ENCODE results near the gene SERPINE1. TPM values are rescaled to one million over a fixed set of nuclear protein-coding genes. Genes with fewer than 3 reads are reported as not detected.
A peak's percentile ranks its signal among the peaks of the same experiment; 100 is the strongest.

The SERPINE1 gene
- total and polyA plus RNA-seq, 5 donors from 2014 or later = 0.39 TPM; not detected in 4

DNA sequence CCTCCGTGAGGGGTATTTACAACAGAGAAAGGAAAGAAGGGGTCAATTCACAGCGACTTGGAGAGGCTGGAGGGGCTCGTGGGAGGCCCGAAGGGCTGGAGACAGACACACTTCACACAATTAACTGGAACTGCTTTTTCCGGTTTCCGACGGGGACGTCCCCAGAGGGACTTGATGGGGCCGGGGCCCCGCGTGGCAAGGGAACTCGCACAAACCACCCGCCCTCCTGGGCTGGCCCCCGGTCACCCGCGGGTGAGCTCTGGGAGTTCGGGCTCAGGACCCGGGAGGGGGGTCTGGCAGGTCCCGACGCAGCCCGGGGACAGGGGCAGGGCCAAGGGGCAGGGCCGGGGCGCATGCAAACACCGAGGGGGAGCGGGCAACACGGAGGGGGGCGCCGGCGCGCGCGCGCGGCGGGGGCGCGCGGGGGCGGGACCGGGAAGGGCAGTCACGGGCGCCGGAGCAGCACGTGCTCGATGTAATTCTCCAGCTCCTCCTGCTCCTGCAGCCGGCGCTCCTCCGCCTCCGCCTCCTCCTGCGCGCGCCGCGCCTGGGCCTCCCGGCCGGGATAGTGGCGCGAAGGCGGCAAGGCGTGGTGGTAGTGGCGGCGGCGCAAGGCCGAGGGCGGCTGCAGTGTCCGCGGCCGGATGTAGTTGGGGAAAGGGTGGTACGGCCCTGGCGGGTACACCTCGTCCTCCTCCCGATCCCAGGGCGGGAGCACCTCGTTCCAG, 35.8 kb downstream of the SERPINE1 start:
- no peak overlapping the region for H3K4me3 ChIP-seq (ENCODE audit: low read depth, low read length)
- H3K4me1 Mint-ChIP-seq = peaks cover 0 to 36% (median 18%) of the 10 kb centered on the region in 4 donors
- H3K27ac Mint-ChIP-seq = no peak overlapping the region
- H3K27ac ChIP-seq (ENCODE audit: insufficient read depth, low read length, poor library complexity, severe bottlenecking) = no peak overlapping the region
- H3K27me3 Mint-ChIP-seq = peaks cover 40% of the 10 kb centered on the region
- ATAC-seq (ENCODE audit: low read depth in 2 of 2) (no peak), DNase-seq (no peak)
- H3K36me3 Mint-ChIP-seq = peaks cover 5% of the 10 kb centered on the region
- no peaks in the 10 kb centered on the region for H3K9me3 ChIP-seq (ENCODE audit: control insufficient read depth in 2 of 2, low read length in 2 of 2)
- H3K4me3 Mint-ChIP-seq = peak overlapping the region; percentile 72 to 89 (median 83)
- H3K27me3 ChIP-seq (ENCODE audit: control insufficient read depth, insufficient read depth, low read length) = peaks cover 16% of the 10 kb centered on the region
- H3K4me1 ChIP-seq (ENCODE audit: control insufficient read depth, insufficient read depth, low read length, poor library complexity, severe bottlenecking) = peaks cover 38% of the 10 kb centered on the region
- H3K9me3 Mint-ChIP-seq = peaks cover 0 to 6% (median 0%) of the 10 kb centered on the region in 7 donors
- H3K36me3 ChIP-seq (ENCODE audit: control insufficient read depth, insufficient read depth, low read length) = no peaks in the 10 kb centered on the region

DNA sequence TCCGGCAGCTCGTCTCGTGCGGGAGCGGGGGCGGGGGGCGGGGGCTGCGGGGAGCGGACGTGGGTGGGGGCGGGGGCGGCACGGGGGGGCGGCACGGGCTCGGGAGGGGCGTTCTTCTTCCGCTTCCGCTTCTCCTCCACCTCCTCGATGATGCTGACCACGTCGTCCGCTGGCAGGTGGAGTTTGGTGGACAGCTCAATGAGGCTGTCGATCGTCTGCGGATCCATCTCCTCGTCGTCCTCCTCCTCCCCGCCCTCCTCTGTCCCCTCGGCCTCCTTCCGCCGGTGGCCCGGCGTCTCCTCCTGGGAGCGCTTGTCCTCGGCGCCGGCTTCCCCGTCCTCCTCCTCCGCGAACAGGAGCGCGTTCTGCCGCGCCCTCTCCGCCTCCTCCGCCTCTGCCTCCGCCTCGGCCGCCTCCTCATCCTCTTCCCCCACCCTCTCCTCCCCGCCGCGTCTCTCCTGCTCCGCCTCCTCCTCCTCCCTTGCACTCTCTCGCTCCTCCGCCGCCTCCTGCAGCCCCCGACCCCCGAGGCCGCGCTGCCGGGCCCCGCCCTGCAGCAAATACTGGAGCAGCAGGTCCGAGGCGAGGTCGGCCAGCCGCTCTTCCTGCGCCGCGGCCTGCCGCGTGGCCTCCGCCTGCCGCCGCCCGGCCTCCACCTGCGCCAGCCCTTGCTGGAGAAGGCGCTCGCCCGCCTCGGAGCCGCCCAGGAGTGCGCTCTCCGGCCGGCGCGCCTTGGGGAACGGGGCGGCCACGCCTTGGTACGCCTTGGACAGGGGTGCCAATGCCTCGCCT, 36.6 kb downstream of the SERPINE1 start:
- H3K4me3 Mint-ChIP-seq = peak overlapping the region; percentile 68 to 84 (median 78)
- no peak for ATAC-seq (ENCODE audit: low read depth in 2 of 2)
- Histone ChIP-seq H3K4me1 (ENCODE audit: control insufficient read depth, insufficient read depth, low read length, poor library complexity, severe bottlenecking) (peaks cover 38% of the 10 kb centered on the region), H3K4me3 (ENCODE audit: low read depth, low read length) (no peak overlapping the region), H3K27me3 (ENCODE audit: control insufficient read depth, insufficient read depth, low read length) (peaks cover 23% of the 10 kb centered on the region), H3K9me3 (ENCODE audit: control insufficient read depth in 2 of 2, low read length in 2 of 2) (no peaks in the 10 kb centered on the region), H3K27ac (ENCODE audit: insufficient read depth, low read length, poor library complexity, severe bottlenecking) (no peak overlapping the region), H3K36me3 (ENCODE audit: control insufficient read depth, insufficient read depth, low read length) (no peaks in the 10 kb centered on the region)
- H3K27me3 Mint-ChIP-seq = peaks cover 48% of the 10 kb centered on the region
- peaks cover 0 to 41% (median 22%) of the 10 kb centered on the region in 4 donors for H3K4me1 Mint-ChIP-seq
- H3K27ac Mint-ChIP-seq = no peak overlapping the region
- H3K9me3 Mint-ChIP-seq = peaks cover 0 to 6% (median 0%) of the 10 kb centered on the region in 7 donors
- H3K36me3 Mint-ChIP-seq = peaks cover 3% of the 10 kb centered on the region
- DNase-seq = peak; percentile 20 to 62 (median 26)

DNA sequence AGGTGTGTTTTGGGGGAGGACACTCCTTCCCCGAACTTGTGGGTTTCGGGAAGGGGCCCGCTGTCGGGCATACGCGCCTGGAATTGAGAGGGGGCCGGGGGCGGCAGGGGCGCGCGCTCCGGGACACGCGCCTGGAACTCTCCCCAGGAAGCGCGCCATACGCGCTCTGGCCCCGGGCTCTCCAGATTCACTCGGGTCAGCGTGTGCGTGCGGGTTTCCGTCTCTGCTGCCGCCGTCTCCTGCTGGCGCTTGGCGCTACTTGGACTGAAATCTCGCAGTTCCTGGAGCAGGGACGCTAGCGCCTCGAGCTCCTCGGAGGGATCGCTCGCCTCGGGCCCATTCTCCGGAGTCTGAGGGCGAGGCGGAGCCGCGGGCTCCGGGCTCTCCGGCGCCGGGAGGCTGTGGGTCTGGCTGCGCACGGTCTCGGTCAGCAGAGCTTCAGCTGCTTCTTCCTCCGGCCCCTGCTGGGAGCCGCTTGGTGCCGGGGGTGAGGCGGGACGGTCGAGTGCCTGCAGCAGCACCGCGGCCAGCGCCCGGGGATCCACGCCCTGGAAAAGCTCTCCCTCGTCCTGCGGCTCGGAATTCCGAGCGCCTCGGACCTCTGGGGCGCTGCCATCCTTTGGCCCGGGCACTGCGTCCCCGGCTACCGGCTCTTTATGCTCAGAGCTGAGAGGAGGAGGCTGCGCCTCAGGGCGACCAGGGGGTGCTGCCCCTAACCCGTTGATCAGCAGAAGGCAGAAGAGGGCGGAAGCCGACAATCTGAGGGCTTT, 37.4 kb downstream of the SERPINE1 start:
- Mint-ChIP-seq H3K36me3 (peaks cover 4% of the 10 kb centered on the region), H3K4me3 (peak overlapping the region; percentile 43 to 79 (median 76)), H3K27me3 (peaks cover 56% of the 10 kb centered on the region), H3K27ac (peak overlapping the region in 1 of 3 donors; percentile 60), H3K9me3 (peaks cover 0 to 6% (median 0%) of the 10 kb centered on the region in 7 donors), H3K4me1 (peaks cover 3 to 45% (median 25%) of the 10 kb centered on the region in 4 donors)
- no peaks in the 10 kb centered on the region for H3K36me3 ChIP-seq (ENCODE audit: control insufficient read depth, insufficient read depth, low read length)
- no peak overlapping the region for H3K27ac ChIP-seq (ENCODE audit: insufficient read depth, low read length, poor library complexity, severe bottlenecking)
- no peak overlapping the region for H3K4me3 ChIP-seq (ENCODE audit: low read depth, low read length)
- DNase-seq (no peak), ATAC-seq (ENCODE audit: low read depth in 2 of 2) (no peak)
- peaks cover 39% of the 10 kb centered on the region for H3K4me1 ChIP-seq (ENCODE audit: control insufficient read depth, insufficient read depth, low read length, poor library complexity, severe bottlenecking)
- H3K9me3 ChIP-seq (ENCODE audit: control insufficient read depth in 2 of 2, low read length in 2 of 2) = no peaks in the 10 kb centered on the region
- H3K27me3 ChIP-seq (ENCODE audit: control insufficient read depth, insufficient read depth, low read length) = peaks cover 31% of the 10 kb centered on the region

DNA sequence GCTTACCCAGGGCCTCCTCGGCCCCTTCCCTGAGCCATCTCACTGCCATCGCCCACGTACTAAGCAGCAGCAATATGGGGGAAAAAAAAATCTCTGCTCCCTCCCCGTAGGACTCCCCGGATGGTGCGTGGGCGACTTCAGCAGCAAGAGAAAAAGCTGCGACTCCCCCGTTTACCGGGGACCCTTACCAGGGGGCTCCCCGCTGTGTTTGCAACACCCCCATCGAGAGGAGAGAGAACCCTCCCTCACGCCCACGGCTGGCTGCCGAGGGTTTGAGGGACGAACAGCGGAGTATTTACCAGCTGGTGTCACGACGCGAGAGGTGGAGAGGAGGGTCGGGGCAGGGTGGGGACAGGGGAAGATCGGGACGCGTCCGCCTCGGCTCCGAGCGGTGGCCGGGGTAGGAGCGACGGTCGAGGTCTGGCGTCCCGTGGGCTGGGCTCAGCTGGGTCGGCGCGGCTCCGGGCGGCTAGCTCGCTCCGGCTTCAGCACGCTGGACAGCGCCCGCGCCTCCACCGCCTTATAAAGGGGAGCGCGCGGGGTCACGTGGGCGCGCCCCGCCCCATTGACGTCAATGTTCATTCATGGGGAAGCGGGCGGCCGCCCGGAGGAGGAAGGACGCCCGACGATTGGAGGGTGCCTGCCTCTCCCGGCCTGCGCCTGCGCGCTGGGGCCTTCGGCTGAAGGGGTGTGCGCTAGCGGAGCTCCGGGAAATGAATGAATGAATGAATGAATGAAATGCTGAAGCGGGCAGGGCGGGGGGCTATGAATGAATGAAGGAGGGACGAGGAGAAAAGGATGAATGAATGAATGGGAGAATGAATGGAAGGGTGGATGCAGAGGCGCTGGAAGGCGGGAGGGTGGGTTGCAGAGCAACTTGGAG, 38.4 kb downstream of the SERPINE1 start, which contains the start of gene VGF:
Gene VGF (minus strand): TSS at position 495 of the 883 bp plus-strand sequence. CDS start 726 bp downstream, outside the sequence.
- Mint-ChIP-seq H3K27ac (peak within 1 kb of the TSS in 2 of 3 donors; percentile 60 to 91), H3K27me3 (peaks cover 66% of the 10 kb centered on the region), H3K4me3 (peak within 1 kb of the TSS; percentile 43 to 96 (median 76)), H3K9me3 (peaks cover 0 to 8% (median 0%) of the 10 kb centered on the region in 7 donors), H3K4me1 (peaks cover 6 to 55% (median 32%) of the 10 kb centered on the region in 4 donors), H3K36me3 (peaks cover 4% of the 10 kb centered on the region)
- Histone ChIP-seq H3K9me3 (ENCODE audit: control insufficient read depth in 2 of 2, low read length in 2 of 2) (no peaks in the 10 kb centered on the region), H3K27ac (ENCODE audit: insufficient read depth, low read length, poor library complexity, severe bottlenecking) (no peak within 1 kb of the TSS), H3K27me3 (ENCODE audit: control insufficient read depth, insufficient read depth, low read length) (peaks cover 40% of the 10 kb centered on the region), H3K4me3 (ENCODE audit: low read depth, low read length) (no peak within 1 kb of the TSS), H3K4me1 (ENCODE audit: control insufficient read depth, insufficient read depth, low read length, poor library complexity, severe bottlenecking) (peaks cover 49% of the 10 kb centered on the region), H3K36me3 (ENCODE audit: control insufficient read depth, insufficient read depth, low read length) (no peaks in the 10 kb centered on the region)
- DNase-seq (peak; percentile 83 to 94 (median 89)), ATAC-seq (ENCODE audit: low read depth in 2 of 2) (peak; percentile 81 to 87)

DNA sequence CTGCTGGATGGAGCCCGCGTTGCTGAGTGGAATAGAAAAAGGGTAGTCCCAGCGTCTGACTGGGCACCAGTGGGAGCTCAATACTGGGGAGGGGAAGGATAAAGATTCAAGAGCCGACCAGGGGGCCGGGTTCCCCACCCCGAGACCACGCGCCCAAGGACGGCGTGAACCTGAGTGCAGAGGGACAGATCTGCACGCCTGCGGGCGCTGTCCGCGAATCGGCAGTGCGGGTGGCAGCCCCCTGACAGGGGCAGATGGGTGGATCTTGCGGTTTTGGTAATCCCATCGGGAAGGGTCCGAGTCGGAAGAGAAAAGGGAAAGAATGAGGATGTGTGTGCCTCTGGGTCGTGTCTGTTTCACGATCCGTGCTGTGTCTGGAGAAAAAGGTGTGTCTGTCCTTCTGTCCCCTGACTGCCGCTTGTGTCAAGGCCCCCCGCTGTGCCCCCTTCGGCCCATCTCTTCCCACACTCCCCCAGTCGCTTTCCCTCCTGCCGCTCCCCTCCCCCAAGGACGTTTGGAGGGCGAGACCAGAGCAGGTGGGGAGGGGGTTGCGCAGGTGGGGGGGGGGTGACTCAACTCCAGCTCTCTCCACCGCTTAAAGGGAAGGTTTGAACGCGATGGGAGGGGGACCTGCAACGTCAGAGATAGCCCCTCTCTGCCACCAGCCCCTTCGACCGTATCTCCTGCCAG, 39.2 kb downstream of the SERPINE1 start:
- peaks cover 0 to 10% (median under 1%) of the 10 kb centered on the region in 7 donors for H3K9me3 Mint-ChIP-seq
- Histone ChIP-seq H3K27me3 (ENCODE audit: control insufficient read depth, insufficient read depth, low read length) (peaks cover 47% of the 10 kb centered on the region), H3K27ac (ENCODE audit: insufficient read depth, low read length, poor library complexity, severe bottlenecking) (no peak overlapping the region), H3K9me3 (ENCODE audit: control insufficient read depth in 2 of 2, low read length in 2 of 2) (no peaks in the 10 kb centered on the region), H3K36me3 (ENCODE audit: control insufficient read depth, insufficient read depth, low read length) (no peaks in the 10 kb centered on the region), H3K4me3 (ENCODE audit: low read depth, low read length) (no peak overlapping the region), H3K4me1 (ENCODE audit: control insufficient read depth, insufficient read depth, low read length, poor library complexity, severe bottlenecking) (peaks cover 49% of the 10 kb centered on the region)
- no peak for ATAC-seq (ENCODE audit: low read depth in 2 of 2)
- no peak for DNase-seq
- H3K27ac Mint-ChIP-seq = peak overlapping the region in 2 of 3 donors; percentile 4 to 91
- H3K4me1 Mint-ChIP-seq = peaks cover 6 to 62% (median 39%) of the 10 kb centered on the region in 4 donors
- H3K27me3 Mint-ChIP-seq = peaks cover 74% of the 10 kb centered on the region
- H3K4me3 Mint-ChIP-seq = peak overlapping the region; percentile 43 to 96 (median 76)
- peaks cover 4% of the 10 kb centered on the region for H3K36me3 Mint-ChIP-seq

DNA sequence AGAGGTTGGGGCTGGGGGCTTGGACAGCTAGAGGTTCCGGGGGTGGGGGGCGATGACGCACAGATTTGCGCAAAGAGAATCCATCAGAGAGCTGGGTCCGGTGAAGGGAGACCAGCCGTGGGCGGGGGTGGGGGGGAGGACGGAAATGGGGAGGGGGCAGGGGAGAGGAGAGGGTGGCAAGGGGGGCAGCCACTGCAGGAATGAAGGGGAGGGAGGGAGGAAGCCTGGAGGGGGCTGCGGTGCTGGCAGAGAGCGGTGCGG, 39.7 kb downstream of the SERPINE1 start:
- H3K4me1 Mint-ChIP-seq = peaks cover 6 to 67% (median 43%) of the 10 kb centered on the region in 4 donors
- peaks cover 52% of the 10 kb centered on the region for H3K4me1 ChIP-seq (ENCODE audit: control insufficient read depth, insufficient read depth, low read length, poor library complexity, severe bottlenecking)

More for the DNA sequence above, 39.7 kb downstream of the SERPINE1 start:
- Mint-ChIP-seq H3K27ac (no peak overlapping the region), H3K9me3 (peaks cover 0 to 13% (median 3%) of the 10 kb centered on the region in 7 donors), H3K36me3 (peaks cover 4% of the 10 kb centered on the region), H3K27me3 (peaks cover 79% of the 10 kb centered on the region), H3K4me3 (peak overlapping the region in 1 of 4 donors; percentile 32)
- Histone ChIP-seq H3K9me3 (ENCODE audit: control insufficient read depth in 2 of 2, low read length in 2 of 2) (no peaks in the 10 kb centered on the region), H3K36me3 (ENCODE audit: control insufficient read depth, insufficient read depth, low read length) (no peaks in the 10 kb centered on the region), H3K4me3 (ENCODE audit: low read depth, low read length) (no peak overlapping the region), H3K27me3 (ENCODE audit: control insufficient read depth, insufficient read depth, low read length) (peaks cover 51% of the 10 kb centered on the region), H3K27ac (ENCODE audit: insufficient read depth, low read length, poor library complexity, severe bottlenecking) (no peak overlapping the region)
- ATAC-seq (ENCODE audit: low read depth in 2 of 2) (no peak), DNase-seq (no peak)

Measured in CD4-positive, CD25-positive, alpha-beta regulatory T cell (primary cell).